PC-3 (cell line): Measurements from ENCODE around the gene GLMP. TPM values are rescaled to one million over a fixed set of nuclear protein-coding genes. Genes with fewer than 3 reads are reported as not detected.

ENCODE experiments used
- ATAC-seq: fragments of 200-7000 bp; cut with Tn5 transposase; 2 replicates; pipeline ENCODE4 v1.9.1; 2020; ENCODE audit warnings: mild to moderate bottlenecking, moderate library complexity
- BruUV-seq: library from RNA; stranded (reverse); fragments of 400-500 nt; replicated peaks from 2 replicates; lab custom pipeline; 2021; lab: Mats Ljungman, UMichigan
- CTCF ChIA-PET: fragments of 300-600 bp; sonication (Branson Sonifier 250); formaldehyde crosslinking; loops from one replicate; lab custom pipeline; 2022; ENCODE audit warnings: antibody characterized with exemption; lab: Charles Lee
- POLR2A ChIA-PET: fragments of 300-600 bp; sonication (Branson Sonifier 250); formaldehyde crosslinking; loops from one replicate; lab custom pipeline; 2022; ENCODE audit warnings: antibody characterized with exemption; ENCODE audit not compliant: unreplicated experiment; lab: Charles Lee
- DNase-seq: peaks from one replicate; pipeline ENCODE4 v3.0.0-alpha.2; 2015
- H2AFZ ChIP-seq: fragments of 300-600 bp; sonication (generic); 2 replicates; pipeline ENCODE4 v1.6.0; 2016; ENCODE audit warnings: antibody characterized with exemption, low read length
- H3F3A ChIP-seq: fragments of 300-600 bp; sonication (generic); one replicate; pipeline ENCODE4 v1.6.0; 2017; ENCODE audit warnings: antibody characterized with exemption, low read length, control low read depth, mild to moderate bottlenecking; ENCODE audit not compliant: unreplicated experiment
- H3K27ac ChIP-seq: fragments of 300-600 bp; sonication (generic); 2 replicates; pipeline ENCODE4 v1.5.1; 2016; ENCODE audit warnings: mild to moderate bottlenecking, low read length
- H3K27me3 ChIP-seq: fragments of 300-600 bp; sonication (generic); 2 replicates; pipeline ENCODE4 v1.6.1; 2016; ENCODE audit warnings: low read length, mixed read lengths
- H3K36me3 ChIP-seq: fragments of 300-600 bp; sonication (generic); 2 replicates; pipeline ENCODE4 v1.6.1; 2016; ENCODE audit warnings: low read depth, mixed run types, low read length, mixed read lengths
- H3K4me1 ChIP-seq: fragments of 300-600 bp; sonication (generic); 2 replicates; pipeline ENCODE4 v1.5.1; 2016; ENCODE audit warnings: low read length; ENCODE audit not compliant: insufficient read depth
- H3K4me2 ChIP-seq: fragments of 300-600 bp; sonication (generic); 2 replicates; pipeline ENCODE4 v1.6.0; 2016; ENCODE audit warnings: low read length
- H3K4me3 ChIP-seq: fragments of 300-600 bp; sonication (generic); 2 replicates; pipeline ENCODE4 v1.5.1; 2016; ENCODE audit warnings: mild to moderate bottlenecking, low read length, mixed read lengths
- H3K79me2 ChIP-seq: fragments of 300-600 bp; sonication (generic); 2 replicates; pipeline ENCODE4 v1.6.1; 2017; ENCODE audit warnings: low read length, mixed read lengths
- H3K9ac ChIP-seq: fragments of 300-600 bp; sonication (generic); 2 replicates; pipeline ENCODE4 v1.6.0; 2016; ENCODE audit warnings: mild to moderate bottlenecking, low read length
- H3K9me2 ChIP-seq: fragments of 300-600 bp; sonication (generic); replicated peaks from 2 replicates; pipeline ENCODE4 v1.6.1; 2016; ENCODE audit warnings: mixed run types, low read length, mixed read lengths
- H3K9me3 ChIP-seq: fragments of 300-600 bp; sonication (generic); 2 replicates; pipeline ENCODE4 v1.6.1; 2016; ENCODE audit warnings: low read length, mixed read lengths
- H4K20me1 ChIP-seq: fragments of 300-600 bp; sonication (generic); 2 replicates; pipeline ENCODE4 v1.6.1; 2016; ENCODE audit warnings: low read length, mixed read lengths
- EZH2 ChIP-seq: fragments of 300-600 bp; sonication (generic); IDR thresholded peaks from one replicate; pipeline ENCODE4 v1.6.1; 2017; ENCODE audit warnings: antibody characterized with exemption, mild to moderate bottlenecking, low read length; ENCODE audit not compliant: unreplicated experiment
- EZH2phosphoT487 ChIP-seq: fragments of 300-600 bp; sonication (generic); IDR thresholded peaks from 2 replicates; pipeline ENCODE4 v1.6.1; 2018; ENCODE audit warnings: mild to moderate bottlenecking, antibody characterized with exemption, low read length, borderline replicate concordance
- intact Hi-C: fragments of 100-400 bp; cut with micrococcal nuclease; formaldehyde crosslinking; loops from 2 replicates; pipeline ENCODE4 v1.9.0; 2023
- total RNA-seq: library from RNA; depleted of rRNA; stranded (reverse); fragments of >200 nt; gene quantifications from 2 replicates; pipeline ENCODE4 v1.2.3, GENCODE V29; 2014
- TF ChIP-seq, protein P1 (sequence below): fragments of 300-600 bp; sonication (generic); conservative IDR thresholded peaks from 2 replicates; pipeline ENCODE4 v1.5.1; 2017; ENCODE audit warnings: antibody characterized with exemption, low read depth, mild to moderate bottlenecking, low read length

The GLMP gene
- total RNA-seq, 1 experiment from 2014 or later = 49.8 TPM

DNA sequence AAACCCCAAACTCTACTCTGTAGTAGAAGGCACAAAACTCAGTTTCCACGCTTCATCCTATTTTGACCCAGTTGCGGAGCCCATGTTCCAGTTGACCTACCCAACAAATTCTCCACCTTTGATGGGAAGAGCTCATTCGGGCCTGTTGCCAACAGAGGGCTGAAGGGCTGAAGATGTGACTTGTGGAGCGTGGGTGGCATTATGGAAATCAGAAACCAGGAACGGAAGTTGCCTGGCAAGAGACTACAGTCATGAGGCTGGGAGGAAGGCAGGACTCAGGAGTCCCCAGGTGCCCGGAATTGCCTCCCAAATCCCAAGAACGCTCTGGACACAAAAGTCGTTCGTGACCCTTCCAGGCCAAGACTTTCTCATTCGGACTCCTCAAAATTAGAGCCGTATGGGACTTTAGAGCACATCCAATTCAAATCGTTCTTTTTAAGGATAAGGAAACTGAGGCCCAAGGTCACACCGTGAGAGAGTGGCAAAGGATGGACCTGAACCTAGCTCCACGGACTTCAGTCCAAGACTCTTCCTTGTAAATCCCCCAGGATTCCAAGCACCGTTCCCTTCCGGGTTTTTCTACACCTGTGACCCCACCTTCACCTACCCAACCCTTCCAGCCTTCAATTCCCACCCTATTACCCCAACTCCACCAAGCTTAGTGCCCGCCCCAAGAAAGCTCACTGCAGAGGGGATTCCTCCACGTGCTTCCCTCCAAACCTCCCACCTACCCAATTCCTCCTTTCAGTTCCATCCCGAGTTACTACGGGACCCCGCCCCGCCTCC lies 13.6 kb downstream of the GLMP start:
- intact Hi-C loops = loop anchor here (1.0 kb wide), 1 partner anchor 19 kb away; no protein-coding TSS in a partner anchor
- Histone ChIP-seq H3K4me2 (peak overlapping the region; percentile 95), H3K4me1 (peaks cover 32% of the 10 kb centered on the region), H3K9ac (peak overlapping the region; percentile 98), H3K36me3 (peaks cover 30% of the 10 kb centered on the region), H3K9me3 (no peaks in the 10 kb centered on the region), H4K20me1 (peaks cover 36% of the 10 kb centered on the region), H2AFZ (peak overlapping the region; percentile 66), H3K27ac (peak overlapping the region; percentile 76), H3K79me2 (peaks cover 73% of the 10 kb centered on the region), H3F3A (no peaks in the 10 kb centered on the region), H3K9me2 (no peaks in the 10 kb centered on the region), H3K27me3 (no peaks in the 10 kb centered on the region), H3K4me3 (peak overlapping the region; percentile 86)
- DNase-seq (peak; percentile 58), ATAC-seq (peak; percentile 35)
- POLR2A ChIA-PET = interaction anchor here (0.5 to 0.7 kb wide), 5 partner anchors 12 to 223 kb away, joined by 3 to 7 read pairs (median 3); no protein-coding TSS in a partner anchor
- TF ChIP-seq, protein P1, sequence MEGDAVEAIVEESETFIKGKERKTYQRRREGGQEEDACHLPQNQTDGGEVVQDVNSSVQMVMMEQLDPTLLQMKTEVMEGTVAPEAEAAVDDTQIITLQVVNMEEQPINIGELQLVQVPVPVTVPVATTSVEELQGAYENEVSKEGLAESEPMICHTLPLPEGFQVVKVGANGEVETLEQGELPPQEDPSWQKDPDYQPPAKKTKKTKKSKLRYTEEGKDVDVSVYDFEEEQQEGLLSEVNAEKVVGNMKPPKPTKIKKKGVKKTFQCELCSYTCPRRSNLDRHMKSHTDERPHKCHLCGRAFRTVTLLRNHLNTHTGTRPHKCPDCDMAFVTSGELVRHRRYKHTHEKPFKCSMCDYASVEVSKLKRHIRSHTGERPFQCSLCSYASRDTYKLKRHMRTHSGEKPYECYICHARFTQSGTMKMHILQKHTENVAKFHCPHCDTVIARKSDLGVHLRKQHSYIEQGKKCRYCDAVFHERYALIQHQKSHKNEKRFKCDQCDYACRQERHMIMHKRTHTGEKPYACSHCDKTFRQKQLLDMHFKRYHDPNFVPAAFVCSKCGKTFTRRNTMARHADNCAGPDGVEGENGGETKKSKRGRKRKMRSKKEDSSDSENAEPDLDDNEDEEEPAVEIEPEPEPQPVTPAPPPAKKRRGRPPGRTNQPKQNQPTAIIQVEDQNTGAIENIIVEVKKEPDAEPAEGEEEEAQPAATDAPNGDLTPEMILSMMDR = no peak
- TF ChIP-seq EZH2phosphoT487 (no peak), EZH2 (no peak)
- CTCF ChIA-PET = interaction anchor here (0.6 to 0.7 kb wide), 2 partner anchors 19 to 198 kb away, joined by 3 to 4 read pairs; no protein-coding TSS in a partner anchor
- TSS peak; percentile 51 for BruUV-seq

DNA sequence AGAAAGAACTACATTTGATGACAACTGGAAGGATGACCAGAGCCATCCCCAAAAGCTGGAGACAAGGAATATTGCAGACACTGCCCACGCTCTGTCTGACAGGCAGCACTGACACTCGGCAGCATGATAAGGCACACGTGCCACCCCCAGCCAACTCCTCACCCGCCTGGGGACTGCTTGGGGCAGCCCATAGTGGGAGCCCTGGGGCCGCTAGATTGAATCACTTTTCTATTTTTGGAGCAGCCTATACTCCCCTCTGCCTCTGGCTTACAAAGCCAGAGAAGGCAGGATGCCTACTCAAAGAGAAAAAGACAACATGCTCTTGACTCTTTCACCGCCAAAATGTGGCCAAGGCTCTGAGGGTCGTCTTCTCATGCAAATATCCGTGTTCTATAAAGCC lies 14.2 kb downstream of the GLMP start:
- BruUV-seq = no TSS peak
- Histone ChIP-seq H2AFZ (no peak overlapping the region), H3K36me3 (peaks cover 36% of the 10 kb centered on the region), H3K9me3 (no peaks in the 10 kb centered on the region), H3K4me1 (peaks cover 32% of the 10 kb centered on the region), H4K20me1 (peaks cover 36% of the 10 kb centered on the region), H3K9ac (peak overlapping the region; percentile 98), H3K27me3 (no peaks in the 10 kb centered on the region), H3F3A (no peaks in the 10 kb centered on the region), H3K4me2 (peak overlapping the region; percentile 95), H3K9me2 (no peaks in the 10 kb centered on the region), H3K4me3 (peak overlapping the region; percentile 86), H3K79me2 (peaks cover 73% of the 10 kb centered on the region), H3K27ac (peak overlapping the region; percentile 76)
- no peak for ATAC-seq
- TF ChIP-seq EZH2phosphoT487 (no peak), EZH2 (no peak)
- TF ChIP-seq, protein P1 = no peak
- DNase-seq = peak; percentile 29
- CTCF ChIA-PET = interaction anchor here (0.7 kb wide), 1 partner anchor 198 kb away, joined by 3 read pairs; no protein-coding TSS in a partner anchor
- intact Hi-C loops = no loop called here
- POLR2A ChIA-PET = no interaction called here
